ENCODE data around the gene MYL2.

The MYL2 gene

DNA sequence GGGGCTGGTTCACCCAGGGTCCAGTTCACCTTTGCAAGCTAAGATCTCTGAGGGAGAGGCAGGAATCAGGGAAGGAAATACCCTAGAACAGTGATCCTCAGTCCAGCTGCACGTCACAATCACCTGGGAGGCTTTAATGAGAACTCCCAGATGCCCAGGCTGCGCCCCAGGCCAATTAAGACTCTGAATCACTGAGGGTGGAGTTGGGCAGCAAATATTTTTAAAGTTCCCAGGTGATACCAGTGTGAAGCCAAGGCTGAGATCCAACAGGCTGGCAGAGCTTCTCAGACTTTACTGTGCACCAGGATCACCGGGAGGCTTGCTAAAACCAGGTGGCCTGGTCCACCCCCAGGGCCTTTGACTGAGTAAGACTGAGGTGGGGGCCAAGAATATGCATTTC, 23.8 kb downstream of the MYL2 start:
- peak; percentile 21 for DNase-seq (ENCODE audit: low read depth)
- TF ChIP-seq CTCF (IDR thresholded peaks at IDR 0.05; ENCODE audit: control insufficient read depth, extremely low read depth, insufficient read depth) = no peak
- no peak overlapping the region for H3K4me3 ChIP-seq (ENCODE audit: low read depth, low read length)

DNA sequence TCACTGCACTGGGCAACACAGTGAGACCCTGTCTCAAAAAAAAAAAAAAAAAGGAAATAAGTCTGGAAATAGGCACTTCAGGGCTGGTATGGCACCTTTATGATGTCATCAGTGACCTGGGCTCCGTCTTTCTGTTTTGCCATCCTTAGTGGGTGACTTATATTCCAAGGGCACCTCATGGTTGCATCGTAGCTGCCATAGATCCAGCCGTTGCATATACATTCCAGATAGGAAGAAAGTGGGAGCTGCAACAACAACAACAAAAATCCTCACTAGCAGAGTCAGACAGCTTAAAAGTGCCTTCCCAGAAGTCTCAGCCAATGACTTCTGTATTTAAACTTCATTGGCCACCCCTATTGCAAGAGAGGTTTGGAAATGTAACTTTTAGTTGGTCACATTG, 26.4 kb downstream of the MYL2 start:
- H3K4me3 ChIP-seq (ENCODE audit: low read depth, low read length) = no peak overlapping the region

GRCh38 chr12:110889361-110889760, 31.0 kb downstream of the MYL2 start:
- no peak for TF ChIP-seq CTCF (IDR thresholded peaks at IDR 0.05; ENCODE audit: control insufficient read depth, extremely low read depth, insufficient read depth)
- H3K4me3 ChIP-seq (ENCODE audit: low read depth, low read length) = no peak overlapping the region
- DNase-seq (ENCODE audit: low read depth) = no peak

More for the DNA sequence above, 26.4 kb downstream of the MYL2 start:
- no peak for DNase-seq (ENCODE audit: low read depth)
- no peak for TF ChIP-seq CTCF (IDR thresholded peaks at IDR 0.05; ENCODE audit: control insufficient read depth, extremely low read depth, insufficient read depth)

DNA sequence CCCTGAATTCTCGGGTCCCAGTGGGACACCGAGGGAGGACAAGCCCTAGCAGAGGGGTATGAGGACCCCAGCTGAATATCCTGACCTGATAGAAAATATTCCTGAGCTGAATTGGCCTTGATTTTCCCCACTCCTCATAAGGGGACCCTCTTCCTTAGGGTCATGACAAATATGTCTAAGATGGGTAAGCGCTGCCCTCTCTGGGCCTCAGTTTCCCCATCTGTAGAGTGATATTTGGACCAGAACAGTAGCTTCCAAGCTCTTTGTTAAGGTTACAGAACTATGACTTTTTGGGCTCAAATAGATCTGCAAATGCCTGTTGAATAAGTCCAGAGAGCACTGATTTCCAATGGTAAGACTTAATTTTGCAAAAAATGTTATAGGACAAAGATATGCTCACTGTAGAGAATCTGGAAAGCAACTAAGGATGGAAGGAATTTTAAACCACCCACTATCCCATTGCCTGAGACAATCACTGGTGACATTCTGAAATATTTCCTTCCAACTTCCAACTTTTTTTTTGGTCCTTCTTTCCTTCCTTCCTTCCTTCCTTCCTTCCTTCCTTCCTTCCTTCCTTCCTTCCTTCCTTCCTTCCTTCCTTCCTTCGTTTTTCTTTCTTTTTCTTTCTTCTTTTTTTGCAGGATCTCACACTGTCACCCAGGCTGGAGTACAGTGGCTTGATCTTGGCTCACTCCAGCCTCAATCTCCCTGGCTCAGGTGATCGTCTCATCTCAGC, 32.0 kb downstream of the MYL2 start:
- TF ChIP-seq CTCF (IDR thresholded peaks at IDR 0.05; ENCODE audit: control insufficient read depth, extremely low read depth, insufficient read depth) = no peak
- no peak overlapping the region for H3K4me3 ChIP-seq (ENCODE audit: low read depth, low read length)
- no peak for DNase-seq (ENCODE audit: low read depth)

DNA sequence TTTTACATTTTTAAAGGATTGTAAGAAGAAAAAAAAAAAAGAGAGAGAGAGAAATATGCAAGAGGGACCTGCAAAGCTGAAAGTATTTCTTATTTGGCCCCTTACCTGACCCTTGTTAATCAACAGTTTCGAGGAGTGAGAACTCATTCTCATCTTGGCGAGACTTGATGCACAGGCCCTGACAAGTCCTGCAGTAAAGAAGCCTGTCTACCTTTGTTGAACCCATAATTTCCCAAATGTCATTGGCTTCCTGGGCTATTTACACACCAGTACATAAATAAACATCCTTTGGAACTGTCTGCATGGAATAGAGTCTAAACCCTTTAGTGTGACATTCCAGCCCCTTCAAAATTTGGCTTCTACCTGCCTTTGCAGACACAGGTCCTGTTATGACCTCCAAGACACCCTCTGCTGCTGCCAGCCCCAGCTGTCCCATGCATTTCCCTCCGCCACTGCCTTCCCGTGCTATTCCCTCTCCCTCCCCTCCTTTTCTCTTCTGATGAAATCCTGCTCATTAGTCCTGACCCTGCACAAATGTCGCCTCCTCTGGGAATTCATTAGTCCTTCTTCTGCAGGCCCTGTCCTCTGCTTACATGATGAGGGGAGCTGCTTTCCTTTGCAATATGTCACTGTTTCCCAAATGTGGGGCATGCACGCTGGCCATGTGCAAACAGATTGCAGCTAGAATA, 35.1 kb downstream of the MYL2 start:
- H3K4me3 ChIP-seq (ENCODE audit: low read depth, low read length) = no peak overlapping the region
- DNase-seq (ENCODE audit: low read depth) = no peak
- no peak for TF ChIP-seq CTCF (IDR thresholded peaks at IDR 0.05; ENCODE audit: control insufficient read depth, extremely low read depth, insufficient read depth)

DNA sequence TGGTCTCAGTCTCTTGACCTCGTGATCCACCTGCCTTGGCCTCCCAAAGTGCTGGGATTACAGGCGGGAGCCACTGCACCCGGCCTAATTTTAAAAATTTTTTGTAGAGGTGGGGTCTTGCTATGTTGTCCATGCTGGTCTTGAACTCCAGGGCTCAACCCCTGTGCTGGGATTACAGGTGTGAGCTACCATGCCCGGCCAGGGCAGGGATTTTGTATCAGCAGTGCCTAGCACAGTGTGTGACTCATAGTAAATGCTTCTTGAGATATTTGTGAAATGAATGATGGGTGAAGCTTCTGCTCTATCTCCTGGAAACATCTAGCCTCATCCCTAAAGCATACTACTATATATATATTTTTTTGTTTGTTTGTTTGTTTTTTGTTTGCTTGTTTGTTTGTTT, 37.1 kb downstream of the MYL2 start:
- DNase-seq (ENCODE audit: low read depth) = no peak
- no peak for TF ChIP-seq CTCF (IDR thresholded peaks at IDR 0.05; ENCODE audit: control insufficient read depth, extremely low read depth, insufficient read depth)

More for the DNA sequence above, 37.1 kb downstream of the MYL2 start:
- no peak overlapping the region for H3K4me3 ChIP-seq (ENCODE audit: low read depth, low read length)

Measured in LNCaP clone FGC (cell line).